Mesenteric fat pad (tissue), 1 donor: ENCODE data around the gene SNIP1. TPM values are rescaled to one million over a fixed set of nuclear protein-coding genes. Genes with fewer than 3 reads are reported as not detected.

Source experiments
- microRNA-seq: library from miRNA; unstranded; fragments of <30 nt; microRNA quantifications from one replicate; pipeline ENCODE4 v1.2.0, GENCODE V29; 2020; ENCODE audit warnings: borderline number of aligned reads
- total RNA-seq: library from RNA; stranded (reverse); fragmentation: NEBNext Ultra II Directional; extraction: Animal tissue kit (Norgen Biotek cat#: 25700); gene quantifications from one replicate; pipeline ENCODE4 v1.2.1, GENCODE V29; 2021
- donor health status: DM: yes; HTN: yes; CAD: no.

The SNIP1 gene
- total RNA-seq, 1 donor from 2014 or later, result 14.4 TPM

Small RNAs within 50 kb of the gene (microRNA-seq; reads per million reads assigned to microRNA genes)
- gene MIR5581, result not detected

Other genes starting within 250 kb of the SNIP1 start
- gene ZC3H12A, start 79.7 kb downstream of the SNIP1 start, total RNA-seq, result 34.2 TPM
- gene MEAF6, start 39.5 kb downstream of the SNIP1 start, total RNA-seq, result 43.4 TPM
- 3.1 TPM for gene DNALI1, start 2.6 kb upstream of the SNIP1 start, total RNA-seq
- 53.0 TPM for gene GNL2, start 41.6 kb upstream of the SNIP1 start, total RNA-seq
- 3.1 TPM for gene RSPO1, start 80.6 kb upstream of the SNIP1 start, total RNA-seq
- 0.35 TPM for gene CDCA8, start 138.2 kb upstream of the SNIP1 start, total RNA-seq
- gene EPHA10, start 210.8 kb upstream of the SNIP1 start, total RNA-seq, result not detected
- 1.5 TPM for gene MANEAL, start 239.6 kb upstream of the SNIP1 start, total RNA-seq